Measurements from ENCODE around the gene MYO5B. TPM values are rescaled to one million over a fixed set of nuclear protein-coding genes. Genes with fewer than 3 reads are reported as not detected.

Gene MYO5B
- total and polyA plus RNA-seq, 2 donors (not counting 1 experiment from before 2014, with no cell fraction given), result 0.30 to 1.7 TPM

DNA sequence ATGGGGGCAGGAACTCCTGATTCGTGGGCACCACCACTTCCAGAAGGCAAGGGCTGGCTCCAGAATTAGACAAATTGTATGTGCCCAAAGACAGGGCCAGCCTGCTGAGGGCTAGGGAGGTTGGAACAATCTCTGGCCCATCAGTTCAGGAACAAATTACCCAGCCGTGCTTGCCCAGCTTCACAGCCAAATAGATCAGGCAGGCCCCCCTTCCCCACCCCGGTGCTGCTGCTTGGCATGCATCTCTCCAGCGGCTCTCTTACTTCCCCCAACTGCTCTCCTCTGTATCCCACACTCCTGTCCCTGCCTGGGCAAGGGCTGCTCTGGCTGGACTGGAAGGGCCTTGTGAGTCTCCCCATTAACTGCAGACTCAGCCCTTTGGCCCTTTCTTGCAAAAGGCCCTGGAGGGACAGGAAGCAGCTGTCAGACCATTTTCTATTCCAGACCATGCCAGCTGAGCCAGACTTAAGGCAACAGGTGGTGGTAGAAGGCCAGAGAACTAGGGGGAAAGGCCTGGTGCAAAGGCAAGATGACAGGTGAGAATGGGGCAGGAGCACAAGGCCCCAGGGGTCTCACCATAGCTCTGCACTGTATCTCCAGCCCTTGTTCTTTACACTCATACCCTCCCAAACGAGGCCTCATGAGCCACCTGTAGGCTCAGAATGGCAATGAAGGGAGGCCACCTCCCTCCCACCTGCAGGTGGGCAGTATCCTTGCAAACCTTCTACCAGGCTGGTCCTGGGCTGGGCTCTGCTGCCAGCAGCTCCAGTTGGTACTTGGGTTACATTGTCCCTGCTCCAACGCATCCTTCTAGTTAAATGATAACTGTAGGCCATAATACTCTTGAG is 350.9 kb downstream of the MYO5B start:
- CTCF ChIA-PET, result no interaction called here
- Histone ChIP-seq H3K4me3 (ENCODE audit: control extremely low read depth in 1 of 5, extremely low read depth in 1 of 5, insufficient read depth in 1 of 5, low read depth in 2 of 5, low read length in 4 of 5) (no peak overlapping the region), H3K27me3 (replicated peaks in 1 of 4; ENCODE audit: control extremely low read depth in 1 of 4, control insufficient read depth in 3 of 4, insufficient read depth in 4 of 4, low read length in 3 of 4) (peaks cover 0 to 2% (median 0%) of the 10 kb centered on the region in 4 experiments), H4K20me1 (ENCODE audit: control insufficient read depth, insufficient read depth, low read length, poor library complexity, severe bottlenecking) (no peaks in the 10 kb centered on the region), H3K4me2 (replicated peaks; ENCODE audit: low read depth, low read length, poor library complexity, severe bottlenecking) (no peak overlapping the region), H2AFZ (ENCODE audit: insufficient read depth, low read depth, low read length, poor library complexity, severe bottlenecking) (no peak overlapping the region), H3K27ac (ENCODE audit: low read length in 2 of 2) (no peak overlapping the region), H3K9me3 (ENCODE audit: control extremely low read depth in 1 of 3, control insufficient read depth in 2 of 3, insufficient read depth in 1 of 3, low read length in 2 of 3) (no peaks in the 10 kb centered on the region), H3K36me3 (replicated peaks in 1 of 2; ENCODE audit: control extremely low read depth in 1 of 2, control insufficient read depth in 1 of 2, extremely low read depth in 1 of 2, insufficient read depth in 2 of 2, low read length in 1 of 2) (no peaks in the 10 kb centered on the region), H3K4me1 (ENCODE audit: control insufficient read depth in 2 of 2, insufficient read depth in 2 of 2, low read length in 2 of 2) (no peaks in the 10 kb centered on the region), H3K9ac (ENCODE audit: low read length) (no peak overlapping the region), H3K79me2 (ENCODE audit: control insufficient read depth, insufficient read depth, low read length) (no peaks in the 10 kb centered on the region)
- intact Hi-C loops (cut with micrococcal nuclease), result no loop called here
- Mint-ChIP-seq H3K4me1 (no peaks in the 10 kb centered on the region), H3K4me3 (no peak overlapping the region), H3K9me3 (ENCODE audit: insufficient read depth) (no peaks in the 10 kb centered on the region), H3K27ac (no peak overlapping the region), H3K27me3 (peaks cover 18% of the 10 kb centered on the region)
- POLR2A ChIA-PET, result no interaction called here
- no peak for ATAC-seq (ENCODE audit: low read depth)
- no peak for DNase-seq
- no peak for TF ChIP-seq CTCF (IDR thresholded peaks at IDR 0.05)
- TF ChIP-seq EZH2 (IDR thresholded peaks at IDR 0.05; ENCODE audit: borderline replicate concordance, insufficient read depth, low read depth, low read length, poor library complexity, severe bottlenecking), result no peak
- WGBS (ENCODE audit: insufficient coverage), result 88% methylated on average over 5 of the region's 6 CpGs

DNA sequence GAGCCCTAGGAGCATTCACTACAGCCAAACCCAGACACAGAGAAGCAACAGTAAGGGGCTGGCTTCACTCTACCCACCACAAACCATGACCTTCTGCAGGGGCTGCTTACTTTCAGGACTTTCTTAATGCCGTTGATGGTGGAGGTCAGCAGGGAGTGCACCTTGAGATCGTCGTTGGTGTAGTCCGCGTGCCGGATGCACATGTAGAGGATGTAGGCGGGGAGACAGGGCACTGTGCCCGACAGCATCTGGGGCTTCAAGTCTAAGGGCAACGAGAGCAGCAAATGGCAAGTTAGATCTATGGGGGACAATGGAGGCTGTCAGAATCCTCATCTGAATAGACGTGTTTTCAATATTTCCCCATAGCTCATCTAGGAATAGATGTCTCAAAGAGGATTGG is 351.8 kb downstream of the MYO5B start:
- Histone ChIP-seq H3K27me3 (replicated peaks in 1 of 4; ENCODE audit: control extremely low read depth in 1 of 4, control insufficient read depth in 3 of 4, insufficient read depth in 4 of 4, low read length in 3 of 4) (peaks cover 0 to 2% (median 0%) of the 10 kb centered on the region in 4 experiments), H3K36me3 (replicated peaks in 1 of 2; ENCODE audit: control extremely low read depth in 1 of 2, control insufficient read depth in 1 of 2, extremely low read depth in 1 of 2, insufficient read depth in 2 of 2, low read length in 1 of 2) (no peaks in the 10 kb centered on the region), H3K4me1 (ENCODE audit: control insufficient read depth in 2 of 2, insufficient read depth in 2 of 2, low read length in 2 of 2) (no peaks in the 10 kb centered on the region), H3K79me2 (ENCODE audit: control insufficient read depth, insufficient read depth, low read length) (no peaks in the 10 kb centered on the region), H3K4me2 (replicated peaks; ENCODE audit: low read depth, low read length, poor library complexity, severe bottlenecking) (no peak overlapping the region), H3K27ac (ENCODE audit: low read length in 2 of 2) (no peak overlapping the region), H3K9ac (ENCODE audit: low read length) (no peak overlapping the region), H4K20me1 (ENCODE audit: control insufficient read depth, insufficient read depth, low read length, poor library complexity, severe bottlenecking) (no peaks in the 10 kb centered on the region), H3K9me3 (ENCODE audit: control extremely low read depth in 1 of 3, control insufficient read depth in 2 of 3, insufficient read depth in 1 of 3, low read length in 2 of 3) (no peaks in the 10 kb centered on the region), H2AFZ (ENCODE audit: insufficient read depth, low read depth, low read length, poor library complexity, severe bottlenecking) (no peak overlapping the region), H3K4me3 (ENCODE audit: control extremely low read depth in 1 of 5, extremely low read depth in 1 of 5, insufficient read depth in 1 of 5, low read depth in 2 of 5, low read length in 4 of 5) (no peak overlapping the region)
- Mint-ChIP-seq H3K27ac (no peak overlapping the region), H3K4me1 (no peaks in the 10 kb centered on the region), H3K4me3 (no peak overlapping the region), H3K27me3 (peaks cover 10% of the 10 kb centered on the region), H3K9me3 (ENCODE audit: insufficient read depth) (no peaks in the 10 kb centered on the region)
- CTCF ChIA-PET, result no interaction called here
- POLR2A ChIA-PET, result no interaction called here
- no peak for TF ChIP-seq EZH2 (IDR thresholded peaks at IDR 0.05; ENCODE audit: borderline replicate concordance, insufficient read depth, low read depth, low read length, poor library complexity, severe bottlenecking)
- DNase-seq (no peak), ATAC-seq (ENCODE audit: low read depth) (no peak)
- WGBS (ENCODE audit: insufficient coverage), result 98% methylated on average over 9 of the region's 10 CpGs
- intact Hi-C loops (cut with micrococcal nuclease), result no loop called here

All from B cell (primary cell).